Measurements from ENCODE around the gene NRG2. TPM values are rescaled to one million over a fixed set of nuclear protein-coding genes. Genes with fewer than 3 reads are reported as not detected.

The NRG2 gene
- total and polyA plus RNA-seq, 2 donors (not counting 3 experiments of a cell fraction or from before 2014, with no cell fraction given): 0.26 to 0.42 TPM

GRCh38 chr5:140018517-140018916 is 24.6 kb downstream of the NRG2 start:
- H3K9ac ChIP-seq (replicated peaks; ENCODE audit: extremely low read depth, insufficient read depth, low read length): no peak overlapping the region
- dilution Hi-C loops (cut with MboI; ENCODE audit: extremely low pct_ligation_motif_present, low sequenced_read_pairs) (no loop called here), intact Hi-C loops (cut with micrococcal nuclease) (no loop called here)
- H3K9me3 ChIP-seq (replicated peaks; ENCODE audit: control insufficient read depth, insufficient read depth, low read length): no peaks in the 10 kb centered on the region
- no peak overlapping the region for H3K4me2 ChIP-seq (ENCODE audit: insufficient read depth, low read length)
- no peaks in the 10 kb centered on the region for H3K79me2 ChIP-seq (ENCODE audit: control insufficient read depth, insufficient read depth, low read length)
- FAIRE-seq (no peak), DNase-seq (ENCODE audit: low read depth, low spot score) (no peak)
- POLR2A ChIA-PET: interaction anchor here (0.6 kb wide), 1 partner anchor 1886 kb away, joined by 3 read pairs; no protein-coding TSS in a partner anchor
- no peak overlapping the region for H3K4me3 ChIP-seq (replicated peaks in 1 of 3; ENCODE audit: insufficient read depth in 1 of 3, low read depth in 1 of 3, low read length in 3 of 3)
- no peaks in the 10 kb centered on the region for H3K4me1 ChIP-seq (ENCODE audit: control insufficient read depth, extremely low read depth, insufficient read depth, low read length)
- CTCF ChIA-PET: interaction anchor here (0.8 to 1.4 kb wide), 3 partner anchors 11 to 125 kb away, joined by 3 to 5 read pairs (median 3); no protein-coding TSS in a partner anchor
- no TSS peak for BruUV-seq (replicated peaks)
- H2AFZ ChIP-seq (ENCODE audit: low read depth, low read length): no peak overlapping the region
- H3K27ac ChIP-seq (ENCODE audit: insufficient read depth, low read depth, low read length): no peak overlapping the region
- no peaks in the 10 kb centered on the region for H3K9me1 ChIP-seq (replicated peaks; ENCODE audit: control insufficient read depth, extremely low read depth, insufficient read depth, low read length)
- peaks cover 34 to 45% of the 10 kb centered on the region in 2 experiments for H3K27me3 ChIP-seq (ENCODE audit: control insufficient read depth in 2 of 2, insufficient read depth in 2 of 2, low read length in 2 of 2)
- H4K20me1 ChIP-seq (replicated peaks; ENCODE audit: control insufficient read depth, extremely low read depth, insufficient read depth, low read length): no peaks in the 10 kb centered on the region
- no peak for TF ChIP-seq GATA2 (IDR thresholded peaks at IDR 0.05; ENCODE audit: insufficient read depth, insufficient read length, low read depth, low read length)
- TF ChIP-seq POLR2A (IDR thresholded peaks at IDR 0.05; ENCODE audit: low read depth, low read length): no peak
- TF ChIP-seq FOS (IDR thresholded peaks at IDR 0.05; ENCODE audit: borderline replicate concordance, insufficient read depth, low read length): no peak
- TF ChIP-seq JUN (IDR thresholded peaks at IDR 0.05; ENCODE audit: borderline replicate concordance, insufficient read depth, insufficient read length, low read depth): no peak
- no peak for TF ChIP-seq POLR2AphosphoS5 (IDR thresholded peaks at IDR 0.05; ENCODE audit: insufficient read depth, low read depth, low read length)
- no peaks in the 10 kb centered on the region for H3K36me3 ChIP-seq (ENCODE audit: control insufficient read depth in 2 of 2, extremely low read depth in 1 of 2, insufficient read depth in 2 of 2, low read length in 2 of 2)

- no peaks in the 10 kb centered on the region for H3K4me1 ChIP-seq (ENCODE audit: control insufficient read depth, extremely low read depth, insufficient read depth, low read length)
- no peak overlapping the region for H3K4me2 ChIP-seq (ENCODE audit: insufficient read depth, low read length)
- ChIA-PET POLR2A (no interaction called here), CTCF (interaction anchor here (0.8 to 1.4 kb wide), 3 partner anchors 11 to 126 kb away, joined by 3 to 5 read pairs (median 3); no protein-coding TSS in a partner anchor)
- H3K27me3 ChIP-seq (ENCODE audit: control insufficient read depth in 2 of 2, insufficient read depth in 2 of 2, low read length in 2 of 2): peaks cover 34 to 43% of the 10 kb centered on the region in 2 experiments
- no peaks in the 10 kb centered on the region for H3K79me2 ChIP-seq (ENCODE audit: control insufficient read depth, insufficient read depth, low read length)
- dilution Hi-C loops (cut with MboI; ENCODE audit: extremely low pct_ligation_motif_present, low sequenced_read_pairs) (no loop called here), intact Hi-C loops (cut with micrococcal nuclease) (no loop called here)
- TF ChIP-seq EZH2 (IDR thresholded peaks at IDR 0.05; ENCODE audit: borderline replicate concordance, low read depth, low read length, severe bottlenecking) (no peak), POLR2A (IDR thresholded peaks at IDR 0.05; ENCODE audit: low read depth, low read length) (no peak), POLR2AphosphoS5 (IDR thresholded peaks at IDR 0.05; ENCODE audit: insufficient read depth, low read depth, low read length) (no peak), FOS (IDR thresholded peaks at IDR 0.05; ENCODE audit: borderline replicate concordance, insufficient read depth, low read length) (no peak), GATA2 (IDR thresholded peaks at IDR 0.05; ENCODE audit: insufficient read depth, insufficient read length, low read depth, low read length) (no peak), MYC (IDR thresholded peaks at IDR 0.05; ENCODE audit: low read depth, low read length) (no peak), MAX (IDR thresholded peaks at IDR 0.05; ENCODE audit: insufficient read depth, insufficient read length) (no peak), CTCF (IDR thresholded peaks at IDR 0.05; ENCODE audit: extremely low read depth in 1 of 2, insufficient read depth in 1 of 2, low read depth in 1 of 2, low read length in 2 of 2) (no peak), JUN (IDR thresholded peaks at IDR 0.05; ENCODE audit: borderline replicate concordance, insufficient read depth, insufficient read length, low read depth) (no peak)
- H3K36me3 ChIP-seq (ENCODE audit: control insufficient read depth in 2 of 2, extremely low read depth in 1 of 2, insufficient read depth in 2 of 2, low read length in 2 of 2): no peaks in the 10 kb centered on the region
- H3K9me1 ChIP-seq (replicated peaks; ENCODE audit: control insufficient read depth, extremely low read depth, insufficient read depth, low read length): no peaks in the 10 kb centered on the region
- no peak overlapping the region for H2AFZ ChIP-seq (ENCODE audit: low read depth, low read length)
- FAIRE-seq (no peak), DNase-seq (ENCODE audit: low read depth, low spot score) (no peak)
- H3K9ac ChIP-seq (replicated peaks; ENCODE audit: extremely low read depth, insufficient read depth, low read length): no peak overlapping the region
- H3K27ac ChIP-seq (ENCODE audit: insufficient read depth, low read depth, low read length): no peak overlapping the region
- no TSS peak for BruUV-seq (replicated peaks)
- H3K4me3 ChIP-seq (replicated peaks in 1 of 3; ENCODE audit: insufficient read depth in 1 of 3, low read depth in 1 of 3, low read length in 3 of 3): no peak overlapping the region
- H3K9me3 ChIP-seq (replicated peaks; ENCODE audit: control insufficient read depth, insufficient read depth, low read length): no peaks in the 10 kb centered on the region
- no peaks in the 10 kb centered on the region for H4K20me1 ChIP-seq (replicated peaks; ENCODE audit: control insufficient read depth, extremely low read depth, insufficient read depth, low read length)
These were observed 25.0 kb downstream of the NRG2 start for GRCh38 chr5:140018096-140018481.

Data from endothelial cell of umbilical vein (primary cell).